ENCODE results near the gene RBFOX2. TPM values are rescaled to one million over a fixed set of nuclear protein-coding genes. Genes with fewer than 3 reads are reported as not detected.
A peak's percentile ranks its signal among the peaks of the same experiment; 100 is the strongest.

The RBFOX2 gene
- total RNA-seq, 1 donor from 2014 or later = 84.4 TPM

GRCh38 chr22:35919002-35919542 lies 109.6 kb downstream of the RBFOX2 start:
- DNase-seq (ENCODE audit: missing footprints) (no peak), ATAC-seq (no peak)
- intact Hi-C loops (cut with DNase I) = loop anchor here (5.0 kb wide), 2 partner anchors 152 to 487 kb away; no protein-coding TSS in a partner anchor

- DNase-seq (ENCODE audit: missing footprints) = no peak
- ATAC-seq = peak; percentile 9
- intact Hi-C loops (cut with DNase I) = loop anchor here (5.0 kb wide), 2 partner anchors 151 to 486 kb away; no protein-coding TSS in a partner anchor
Measured at GRCh38 chr22:35918456-35918855, 110.2 kb downstream of the RBFOX2 start.

DNA sequence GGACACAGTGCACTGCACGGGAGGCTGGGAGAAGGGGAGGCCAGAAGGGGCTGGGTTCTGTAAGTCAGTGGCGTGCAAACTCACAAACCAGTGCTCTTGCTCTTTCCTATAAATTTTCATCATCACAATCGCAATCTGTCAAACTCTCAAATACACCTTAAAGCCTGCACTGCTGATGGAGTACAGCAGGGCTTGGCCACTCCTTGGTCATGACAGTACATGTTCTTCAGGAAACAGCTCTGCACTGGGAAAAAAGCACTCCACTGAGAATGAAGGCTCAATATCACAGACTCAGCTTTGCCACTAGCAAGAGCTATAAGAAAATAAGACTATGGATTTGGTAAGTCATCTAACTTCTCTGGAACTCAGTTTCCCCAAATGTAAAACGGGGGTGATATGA lies 111.0 kb downstream of the RBFOX2 start:
- ATAC-seq (no peak), DNase-seq (ENCODE audit: missing footprints) (no peak)
- intact Hi-C loops (cut with DNase I) = loop anchor here (5.0 kb wide), 2 partner anchors 150 to 485 kb away; no protein-coding TSS in a partner anchor

DNA sequence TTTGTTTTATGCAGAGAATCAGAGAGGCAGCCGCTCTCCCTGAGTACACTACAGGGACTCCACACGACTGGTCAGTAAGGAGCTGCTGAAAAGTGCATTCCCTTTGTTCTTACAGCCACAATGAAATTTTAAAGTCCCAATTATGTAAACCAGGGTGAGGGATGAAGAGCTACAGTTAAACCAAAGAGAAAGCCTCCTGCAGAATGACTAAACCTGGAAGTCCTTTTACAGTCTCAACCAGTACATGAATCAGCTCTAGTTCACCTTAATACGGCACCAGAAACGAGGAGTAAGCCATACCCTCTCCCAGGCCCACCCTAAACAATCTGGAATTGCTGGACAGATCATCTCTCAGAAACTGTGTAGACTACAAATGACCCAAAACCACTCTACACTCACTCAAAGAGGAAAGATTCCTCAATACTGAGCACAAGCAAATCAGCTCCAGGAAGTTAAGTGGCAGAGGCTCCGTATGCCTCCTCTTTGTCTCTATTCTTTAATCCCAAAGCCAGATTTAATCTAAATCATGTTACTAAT lies 113.1 kb downstream of the RBFOX2 start:
- no peak for ATAC-seq
- DNase-seq (ENCODE audit: missing footprints) = no peak
- intact Hi-C loops (cut with DNase I) = loop anchor here (5.0 kb wide), 2 partner anchors 148 to 483 kb away; no protein-coding TSS in a partner anchor

DNA sequence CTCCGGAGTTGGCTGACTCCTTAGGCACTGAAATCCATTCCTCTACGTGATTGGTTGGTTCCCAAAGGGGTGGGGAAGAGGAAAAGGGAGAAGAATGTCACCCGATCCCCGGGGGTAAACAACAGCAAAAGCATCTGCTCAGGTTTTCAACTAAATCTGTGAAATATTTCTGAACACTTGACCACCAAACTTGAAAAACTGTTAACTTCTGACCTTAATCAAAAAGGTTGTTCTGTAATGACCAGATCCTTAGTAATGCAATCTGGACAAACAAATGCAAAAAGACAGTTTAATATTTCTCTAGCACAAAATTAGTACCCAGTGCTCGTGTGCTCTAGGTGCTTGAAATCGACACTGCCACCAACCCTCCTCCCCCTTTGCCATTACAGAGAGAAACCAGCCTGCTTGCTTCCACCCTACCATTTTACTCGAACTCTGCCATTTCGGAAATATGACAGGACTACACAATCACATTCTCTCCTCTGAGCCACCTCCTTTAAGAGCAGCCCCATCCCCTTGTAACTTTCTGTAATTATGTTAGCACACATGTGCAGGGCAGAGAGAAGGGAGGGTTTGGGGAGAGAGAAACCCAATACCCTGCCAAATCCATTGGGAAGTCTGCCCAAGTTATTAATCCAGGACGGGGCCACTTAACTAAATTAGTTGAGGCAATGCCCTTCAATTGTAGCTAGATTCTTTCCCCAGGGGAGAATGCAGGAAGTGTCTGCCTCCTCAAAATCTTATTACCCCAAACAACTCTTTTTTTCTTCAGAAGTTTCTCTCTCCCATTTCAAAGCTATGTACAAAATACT lies 113.8 kb downstream of the RBFOX2 start:
- DNase-seq (ENCODE audit: missing footprints) = no peak
- peak; percentile 90 for ATAC-seq
- intact Hi-C loops (cut with DNase I) = loop anchor here (1.0 to 5.0 kb wide), 4 partner anchors 43 to 483 kb away; no protein-coding TSS in a partner anchor

- intact Hi-C loops (cut with DNase I) = loop anchor here (1.0 to 5.0 kb wide), 2 partner anchors 42 to 78 kb away; no protein-coding TSS in a partner anchor
- DNase-seq (ENCODE audit: missing footprints) = no peak
- no peak for ATAC-seq
Measured at GRCh38 chr22:35914357-35914664, 114.3 kb downstream of the RBFOX2 start.

DNA sequence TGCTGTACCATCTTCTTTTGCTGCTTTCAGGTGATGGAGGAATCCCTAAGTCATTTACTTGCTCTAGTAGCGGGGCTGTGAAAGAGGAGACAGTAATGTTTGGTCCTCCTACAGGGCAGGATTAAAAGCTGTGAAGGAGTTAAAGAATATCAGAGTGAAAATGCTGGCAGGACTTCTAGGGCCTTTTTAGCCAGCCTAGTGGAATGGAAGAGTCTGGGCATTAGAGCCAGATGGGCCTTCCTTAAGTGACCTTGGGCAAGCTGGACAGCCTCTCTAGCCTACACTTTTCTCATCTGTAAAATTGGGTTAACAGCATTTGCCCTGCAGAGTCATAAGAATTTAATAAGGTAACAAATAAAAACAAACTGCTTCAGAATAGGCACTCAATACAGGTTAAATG lies 114.7 kb downstream of the RBFOX2 start:
- peak; percentile 38 for ATAC-seq
- no peak for DNase-seq (ENCODE audit: missing footprints)
- intact Hi-C loops (cut with DNase I) = loop anchor here (1.0 to 5.0 kb wide), 2 partner anchors 42 to 78 kb away; no protein-coding TSS in a partner anchor

DNA sequence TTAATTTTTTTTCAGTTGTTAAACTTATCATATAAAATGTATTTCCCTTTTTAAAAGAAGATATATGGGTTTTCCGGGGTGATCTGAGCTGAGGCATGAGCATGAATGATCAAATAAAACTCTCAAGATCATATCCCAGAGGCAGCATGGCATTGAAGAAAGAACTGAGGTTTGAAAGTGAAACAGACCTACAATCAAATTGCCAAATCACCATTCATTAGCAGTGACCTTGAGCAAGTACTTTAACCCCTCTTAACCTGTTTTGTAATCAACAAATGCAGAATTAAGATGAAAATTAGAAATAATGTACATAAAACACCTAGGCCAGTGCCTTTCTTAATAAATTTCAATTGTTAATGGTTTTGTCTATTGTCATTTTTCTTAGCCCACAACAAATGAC lies 116.0 kb downstream of the RBFOX2 start:
- DNase-seq (ENCODE audit: missing footprints) = no peak
- intact Hi-C loops (cut with DNase I) = loop anchor here (5.0 kb wide), 1 partner anchor 40 kb away; no protein-coding TSS in a partner anchor
- no peak for ATAC-seq

- ATAC-seq = no peak
- no peak for DNase-seq (ENCODE audit: missing footprints)
- intact Hi-C loops (cut with DNase I) = loop anchor here (2.0 to 5.0 kb wide), 2 partner anchors 17 to 40 kb away; no protein-coding TSS in a partner anchor
Measured at GRCh38 chr22:35911877-35912276, 116.7 kb downstream of the RBFOX2 start.

DNA sequence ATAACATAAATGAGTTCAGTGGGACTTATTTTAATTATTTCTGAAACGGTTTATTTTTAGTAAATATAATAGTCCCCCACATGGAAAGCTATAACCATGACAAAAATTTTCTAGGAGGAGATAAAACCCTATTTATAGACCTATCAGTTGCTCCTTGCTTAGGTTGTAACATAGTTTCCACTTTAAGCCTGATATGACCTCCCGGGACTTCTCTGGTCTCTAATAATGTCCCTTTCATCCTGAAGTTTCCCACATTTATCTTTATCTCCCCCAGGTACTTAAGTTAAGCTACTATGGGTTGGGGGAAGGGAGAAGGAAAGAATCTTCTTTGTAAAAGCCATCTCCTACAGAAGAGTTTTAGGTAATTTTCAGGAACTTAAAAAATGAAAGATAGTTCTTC lies 117.7 kb downstream of the RBFOX2 start:
- ATAC-seq = no peak

GRCh38 chr22:35910003-35910769 lies 118.4 kb downstream of the RBFOX2 start:
- DNase-seq (ENCODE audit: missing footprints) = no peak
- ATAC-seq = peak; percentile 36

More for the DNA sequence above, 117.7 kb downstream of the RBFOX2 start:
- intact Hi-C loops (cut with DNase I) = loop anchor here (2.0 to 5.0 kb wide), 2 partner anchors 16 to 39 kb away; no protein-coding TSS in a partner anchor
- no peak for DNase-seq (ENCODE audit: missing footprints)

DNA sequence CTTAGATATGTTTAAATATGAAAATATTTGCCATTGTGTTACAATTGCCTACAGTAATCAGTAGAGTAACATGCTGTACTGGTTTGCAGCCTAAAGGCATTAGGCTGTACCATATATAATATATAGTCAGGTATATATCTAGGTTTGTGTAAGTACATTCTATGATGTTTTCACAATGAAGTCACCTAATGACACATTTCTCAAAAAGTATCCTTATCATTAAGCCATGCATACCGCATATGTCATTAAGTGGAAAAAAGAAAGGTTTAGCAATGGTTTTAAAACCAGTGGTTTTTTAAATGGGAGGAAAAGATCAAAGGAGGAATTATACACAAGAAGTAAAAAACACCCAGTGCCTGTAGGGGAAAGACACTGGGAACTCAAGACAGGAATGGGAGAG lies 122.7 kb downstream of the RBFOX2 start:
- intact Hi-C loops (cut with DNase I) = no loop called here
- no peak for ATAC-seq
- DNase-seq (ENCODE audit: missing footprints) = no peak

More at GRCh38 chr22:35910003-35910769, 118.4 kb downstream of the RBFOX2 start:
- intact Hi-C loops (cut with DNase I) = loop anchor here (2.0 to 5.0 kb wide), 2 partner anchors 15 to 38 kb away; no protein-coding TSS in a partner anchor

GRCh38 chr22:35904752-35905151 lies 123.9 kb downstream of the RBFOX2 start:
- intact Hi-C loops (cut with DNase I) = no loop called here
- DNase-seq (ENCODE audit: missing footprints) = no peak
- peak; percentile 58 for ATAC-seq

DNA sequence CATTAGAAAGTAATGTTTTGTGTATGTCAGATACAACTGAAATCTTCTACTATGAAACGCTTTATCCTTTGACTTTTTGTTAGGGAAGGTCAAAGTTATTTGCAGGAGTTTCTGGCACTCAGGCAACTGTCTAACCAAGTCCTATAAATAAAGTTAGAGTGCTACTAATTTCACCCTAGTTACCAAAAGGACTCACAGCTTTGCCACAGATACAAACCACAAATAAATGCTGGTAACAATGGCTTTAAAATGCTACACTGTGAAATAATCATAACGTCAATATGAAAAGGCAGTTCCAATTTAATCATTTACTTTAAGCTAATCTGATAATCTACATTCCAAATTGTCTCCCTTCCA lies 124.3 kb downstream of the RBFOX2 start:
- DNase-seq (ENCODE audit: missing footprints) (no peak), ATAC-seq (peak; percentile 61)
- intact Hi-C loops (cut with DNase I) = no loop called here

- DNase-seq (ENCODE audit: missing footprints) = no peak
- ATAC-seq = peak; percentile 8
- intact Hi-C loops (cut with DNase I) = no loop called here
Measured at GRCh38 chr22:35903571-35904335, 124.9 kb downstream of the RBFOX2 start.

- ATAC-seq (peak; percentile 3), DNase-seq (ENCODE audit: missing footprints) (no peak)
- intact Hi-C loops (cut with DNase I) = no loop called here
Measured at GRCh38 chr22:35900483-35901168, 128.0 kb downstream of the RBFOX2 start.

DNA sequence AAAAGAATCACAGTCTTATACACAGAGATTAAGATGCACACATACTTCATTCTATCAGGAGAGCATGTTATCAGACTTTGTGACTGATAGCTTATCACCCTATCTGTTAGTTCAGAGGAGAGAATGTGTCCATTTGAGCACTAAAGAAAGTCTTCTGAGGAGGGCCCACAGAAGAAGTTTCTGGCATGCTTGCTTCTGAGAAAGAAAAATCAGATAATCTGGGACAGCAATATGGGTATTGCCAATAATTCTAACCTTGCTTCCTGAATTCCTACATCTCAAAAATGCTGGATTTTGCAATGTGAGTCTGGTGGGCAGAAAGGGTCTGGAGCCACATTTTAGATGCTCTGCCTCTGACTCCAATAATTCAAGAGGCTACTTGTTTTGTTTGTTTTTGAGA lies 128.9 kb downstream of the RBFOX2 start:
- DNase-seq (ENCODE audit: missing footprints) = no peak
- intact Hi-C loops (cut with DNase I) = no loop called here
- ATAC-seq = no peak
